ENCODE data around the gene SLC9A1.
A peak's percentile ranks its signal among the peaks of the same experiment; 100 is the strongest.

The SLC9A1 gene

DNA sequence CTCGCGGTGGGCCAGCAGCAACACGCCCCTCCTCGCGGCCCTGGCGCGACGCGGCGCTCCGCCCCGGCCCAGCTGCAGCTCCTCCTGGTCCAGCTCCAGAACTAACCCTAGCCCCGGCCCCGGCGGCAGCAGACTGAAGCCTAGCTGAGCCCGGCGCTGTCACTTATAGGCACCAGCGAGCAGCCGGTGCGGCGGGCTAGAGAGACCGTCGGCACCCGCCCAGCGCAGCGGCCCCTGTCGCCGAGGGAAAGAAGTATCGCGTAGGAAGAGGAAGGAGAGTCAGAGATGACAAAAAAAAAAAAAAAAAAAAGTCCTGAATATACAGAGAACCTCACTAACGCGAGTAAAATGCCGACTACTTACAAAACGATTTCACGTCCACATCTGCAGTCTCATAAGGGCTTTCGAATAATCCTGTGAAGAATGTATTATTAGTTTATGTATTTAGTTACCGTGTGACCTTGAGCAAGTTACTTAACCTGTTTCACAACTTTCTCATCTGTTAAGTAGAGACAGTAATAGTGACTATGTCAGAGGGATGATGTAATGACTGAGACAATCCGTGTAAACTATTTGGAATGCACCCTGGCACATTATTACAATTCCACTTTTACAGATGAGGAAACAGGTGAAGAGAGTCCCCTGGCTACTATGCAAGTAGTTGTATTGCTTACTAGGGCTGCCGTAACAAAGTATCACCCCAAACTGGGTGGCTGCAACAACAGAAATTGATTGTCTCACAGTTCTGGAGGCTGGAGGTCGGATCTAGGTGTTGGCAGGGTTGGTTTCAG lies at the start of gene SLC9A1:
Gene SLC9A1 (minus strand): TSS at position 135 of the 791 bp plus-strand sequence. CDS start 791 bp downstream, outside the sequence.
- Histone ChIP-seq H3K4me3 (IDR thresholded peaks at IDR 0.05; ENCODE audit: insufficient read depth, low read depth, low read length) (no peak within 1 kb of the TSS), H3K27me3 (ENCODE audit: insufficient read depth, low read depth) (no peaks in the 10 kb centered on the region), H4K20me1 (ENCODE audit: insufficient read depth) (no peaks in the 10 kb centered on the region), H3K36me3 (ENCODE audit: insufficient read depth) (no peaks in the 10 kb centered on the region), H3K4me2 (peak within 1 kb of the TSS; percentile 90), H3K27ac (peak within 1 kb of the TSS; percentile 36; the same call in 1 of the 2 replicates), H2AFZ (ENCODE audit: low read depth) (peak within 1 kb of the TSS; percentile 81), H3K4me1 (ENCODE audit: low read depth, poor library complexity, severe bottlenecking) (peaks cover 21% of the 10 kb centered on the region), H3K9ac (peak within 1 kb of the TSS; percentile 76), H3K79me2 (ENCODE audit: insufficient read depth, low read depth) (0 out of 2 replicates have a peak, but pooled peaks cover 4% of the 10 kb centered on the region)
- TF ChIP-seq, protein P1, sequence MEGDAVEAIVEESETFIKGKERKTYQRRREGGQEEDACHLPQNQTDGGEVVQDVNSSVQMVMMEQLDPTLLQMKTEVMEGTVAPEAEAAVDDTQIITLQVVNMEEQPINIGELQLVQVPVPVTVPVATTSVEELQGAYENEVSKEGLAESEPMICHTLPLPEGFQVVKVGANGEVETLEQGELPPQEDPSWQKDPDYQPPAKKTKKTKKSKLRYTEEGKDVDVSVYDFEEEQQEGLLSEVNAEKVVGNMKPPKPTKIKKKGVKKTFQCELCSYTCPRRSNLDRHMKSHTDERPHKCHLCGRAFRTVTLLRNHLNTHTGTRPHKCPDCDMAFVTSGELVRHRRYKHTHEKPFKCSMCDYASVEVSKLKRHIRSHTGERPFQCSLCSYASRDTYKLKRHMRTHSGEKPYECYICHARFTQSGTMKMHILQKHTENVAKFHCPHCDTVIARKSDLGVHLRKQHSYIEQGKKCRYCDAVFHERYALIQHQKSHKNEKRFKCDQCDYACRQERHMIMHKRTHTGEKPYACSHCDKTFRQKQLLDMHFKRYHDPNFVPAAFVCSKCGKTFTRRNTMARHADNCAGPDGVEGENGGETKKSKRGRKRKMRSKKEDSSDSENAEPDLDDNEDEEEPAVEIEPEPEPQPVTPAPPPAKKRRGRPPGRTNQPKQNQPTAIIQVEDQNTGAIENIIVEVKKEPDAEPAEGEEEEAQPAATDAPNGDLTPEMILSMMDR (conservative IDR thresholded peaks at IDR 0.05; ENCODE audit: low read depth, low read length), result peak; percentile 63

DNA sequence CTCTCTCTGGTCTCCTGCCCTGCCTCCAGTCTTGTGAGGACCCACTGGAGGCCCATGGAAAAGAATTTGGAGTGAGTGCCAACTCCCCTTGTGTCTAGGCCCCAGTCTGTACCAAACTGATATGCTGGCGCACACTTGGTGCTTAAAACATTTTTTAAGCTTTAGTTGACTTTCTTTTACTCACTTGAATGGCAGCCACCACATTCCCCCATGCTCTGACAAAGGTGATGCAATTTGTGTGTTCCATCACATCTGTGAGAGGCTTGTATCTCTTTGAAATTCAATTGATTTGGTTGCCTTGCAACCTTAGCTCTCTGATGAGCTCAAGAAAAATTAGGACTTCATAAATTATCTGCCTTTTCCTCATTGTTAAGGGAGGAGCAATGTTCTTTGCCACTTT lies 49.0 kb upstream of the SLC9A1 start:
- TF ChIP-seq, protein P1 (conservative IDR thresholded peaks at IDR 0.05; ENCODE audit: low read depth, low read length), result no peak
- Histone ChIP-seq H2AFZ (ENCODE audit: low read depth) (no peak overlapping the region), H3K4me1 (ENCODE audit: low read depth, poor library complexity, severe bottlenecking) (no peaks in the 10 kb centered on the region), H3K27me3 (ENCODE audit: insufficient read depth, low read depth) (no peaks in the 10 kb centered on the region), H3K27ac (no peak overlapping the region), H3K36me3 (ENCODE audit: insufficient read depth) (no peaks in the 10 kb centered on the region), H3K4me3 (IDR thresholded peaks at IDR 0.05; ENCODE audit: insufficient read depth, low read depth, low read length) (no peak overlapping the region), H4K20me1 (ENCODE audit: insufficient read depth) (no peaks in the 10 kb centered on the region), H3K9ac (no peak overlapping the region), H3K4me2 (no peak overlapping the region), H3K79me2 (ENCODE audit: insufficient read depth, low read depth) (no peaks in the 10 kb centered on the region)

DNA sequence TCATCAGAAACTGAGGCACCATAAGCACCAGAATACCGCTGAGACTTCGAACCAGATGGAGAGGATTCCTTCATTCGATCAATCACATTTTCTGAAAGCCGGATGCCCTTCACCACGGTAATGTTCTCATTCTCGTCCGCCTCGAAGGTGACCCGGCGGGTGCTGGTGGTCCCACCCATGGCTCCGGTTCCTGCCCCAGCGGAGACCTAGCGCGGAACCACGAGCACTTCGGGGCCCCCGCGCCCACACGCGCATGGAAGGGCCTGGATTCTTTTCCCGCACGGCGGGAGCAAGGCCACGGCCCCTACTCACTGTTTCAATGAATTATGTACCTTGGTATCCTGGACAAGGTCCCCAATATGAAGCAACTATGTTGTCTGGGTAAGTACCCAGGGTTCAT lies 46.4 kb upstream of the SLC9A1 start:
- Histone ChIP-seq H3K79me2 (ENCODE audit: insufficient read depth, low read depth) (no peaks in the 10 kb centered on the region), H2AFZ (ENCODE audit: low read depth) (no peak overlapping the region), H3K4me1 (ENCODE audit: low read depth, poor library complexity, severe bottlenecking) (no peaks in the 10 kb centered on the region), H3K36me3 (ENCODE audit: insufficient read depth) (no peaks in the 10 kb centered on the region), H3K4me3 (IDR thresholded peaks at IDR 0.05; ENCODE audit: insufficient read depth, low read depth, low read length) (no peak overlapping the region), H3K9ac (no peak overlapping the region), H3K4me2 (no peak overlapping the region), H3K27me3 (ENCODE audit: insufficient read depth, low read depth) (no peaks in the 10 kb centered on the region), H3K27ac (no peak overlapping the region), H4K20me1 (ENCODE audit: insufficient read depth) (no peaks in the 10 kb centered on the region)
- TF ChIP-seq, protein P1 (conservative IDR thresholded peaks at IDR 0.05; ENCODE audit: low read depth, low read length), result no peak

- Histone ChIP-seq H3K27me3 (ENCODE audit: insufficient read depth, low read depth) (no peaks in the 10 kb centered on the region), H3K27ac (no peak overlapping the region), H3K4me2 (no peak overlapping the region), H3K79me2 (ENCODE audit: insufficient read depth, low read depth) (no peaks in the 10 kb centered on the region), H3K36me3 (ENCODE audit: insufficient read depth) (no peaks in the 10 kb centered on the region), H3K4me3 (IDR thresholded peaks at IDR 0.05; ENCODE audit: insufficient read depth, low read depth, low read length) (no peak overlapping the region), H3K4me1 (ENCODE audit: low read depth, poor library complexity, severe bottlenecking) (no peaks in the 10 kb centered on the region), H2AFZ (ENCODE audit: low read depth) (no peak overlapping the region), H3K9ac (no peak overlapping the region), H4K20me1 (ENCODE audit: insufficient read depth) (no peaks in the 10 kb centered on the region)
- TF ChIP-seq, protein P1 (conservative IDR thresholded peaks at IDR 0.05; ENCODE audit: low read depth, low read length), result no peak
These were observed 38.3 kb upstream of the SLC9A1 start for GRCh38 chr1:27193194-27193593.
